GM18511 (cell line): Measurements from ENCODE around the gene GSTCD.
"Not testable (repeated sequence)": the region's sequence is repeated elsewhere in the genome, so short reads cannot be mapped to it uniquely, and the experiment has no call there.

Source experiments
- ATAC-seq: cut with Tn5 transposase; IDR thresholded peaks from one replicate; pipeline ENCODE4 v1.9.1; 2021; ENCODE audit warnings: mild to moderate bottlenecking, moderate library complexity; ENCODE audit not compliant: unreplicated experiment

GSTCD gene

GRCh38 chr4:105714071-105714521 lies 5.5 kb downstream of the GSTCD start:
- ATAC-seq = peak; percentile 68

- no peak for ATAC-seq
Measured at GRCh38 chr4:105714932-105715331, 6.3 kb downstream of the GSTCD start.

- ATAC-seq = no peak
Measured at GRCh38 chr4:105715692-105716278, 7.2 kb downstream of the GSTCD start.

GRCh38 chr4:105719204-105719603 lies 10.6 kb downstream of the GSTCD start:
- no peak for ATAC-seq

- ATAC-seq = no peak
Measured at GRCh38 chr4:105725623-105726022, 17.0 kb downstream of the GSTCD start.

- ATAC-seq = not testable (repeated sequence)
Measured at GRCh38 chr4:105729895-105730294, 21.3 kb downstream of the GSTCD start.

GRCh38 chr4:105735217-105735616 lies 26.6 kb downstream of the GSTCD start:
- ATAC-seq = not testable (repeated sequence)

GRCh38 chr4:105741548-105741947 lies 33.0 kb downstream of the GSTCD start:
- no peak for ATAC-seq

- ATAC-seq = no peak
Measured at GRCh38 chr4:105748222-105748621, 39.6 kb downstream of the GSTCD start.

GRCh38 chr4:105751718-105752299 lies 43.2 kb downstream of the GSTCD start:
- ATAC-seq = peak; percentile 58

- ATAC-seq = no peak
Measured at GRCh38 chr4:105753361-105753760, 44.8 kb downstream of the GSTCD start.

- ATAC-seq = no peak
Measured at GRCh38 chr4:105755375-105755774, 46.8 kb downstream of the GSTCD start.

- no peak for ATAC-seq
Measured at GRCh38 chr4:105758958-105759357, 50.4 kb downstream of the GSTCD start.

GRCh38 chr4:105765690-105766407 lies 57.3 kb downstream of the GSTCD start:
- ATAC-seq = no peak

GRCh38 chr4:105767579-105767978 lies 59.0 kb downstream of the GSTCD start:
- ATAC-seq = no peak

- ATAC-seq = not testable (repeated sequence)
Measured at GRCh38 chr4:105770524-105770923, 61.9 kb downstream of the GSTCD start.

- ATAC-seq = not testable (repeated sequence)
Measured at GRCh38 chr4:105772065-105772464, 63.5 kb downstream of the GSTCD start.

- ATAC-seq = not testable (repeated sequence)
Measured at GRCh38 chr4:105775760-105776415, 67.3 kb downstream of the GSTCD start.

- no peak for ATAC-seq
Measured at GRCh38 chr4:105780176-105780575, 71.6 kb downstream of the GSTCD start.

- ATAC-seq = no peak
Measured at GRCh38 chr4:105784761-105785160, 76.2 kb downstream of the GSTCD start.

GRCh38 chr4:105785792-105786191 lies 77.2 kb downstream of the GSTCD start:
- no peak for ATAC-seq

- no peak for ATAC-seq
Measured at GRCh38 chr4:105786748-105787147, 78.2 kb downstream of the GSTCD start.
